Occipital lobe (tissue), 3 donors: ENCODE data around the gene POLDIP3. TPM values are rescaled to one million over a fixed set of nuclear protein-coding genes. Genes with fewer than 3 reads are reported as not detected.
"Not testable (repeated sequence)": the region's sequence is repeated elsewhere in the genome, so short reads cannot be mapped to it uniquely, and the experiment has no call there.

Source experiments
- DNase-seq: peaks from one replicate; lab custom pipeline; 2025; lab: John Stamatoyannopoulos, UW
- small RNA-seq: library from RNA; depleted of rRNA; stranded (forward); fragments of <200 nt; gene quantifications from one replicate; pipeline ENCODE3, GENCODE V24; 2014
- total RNA-seq: library from RNA; depleted of rRNA; stranded (reverse); fragments of >200 nt; gene quantifications from one replicate; pipeline ENCODE4 v1.2.3, GENCODE V29; 2014

Gene POLDIP3
- total RNA-seq, 1 donor from 2014 or later = 27.1 TPM

DNA sequence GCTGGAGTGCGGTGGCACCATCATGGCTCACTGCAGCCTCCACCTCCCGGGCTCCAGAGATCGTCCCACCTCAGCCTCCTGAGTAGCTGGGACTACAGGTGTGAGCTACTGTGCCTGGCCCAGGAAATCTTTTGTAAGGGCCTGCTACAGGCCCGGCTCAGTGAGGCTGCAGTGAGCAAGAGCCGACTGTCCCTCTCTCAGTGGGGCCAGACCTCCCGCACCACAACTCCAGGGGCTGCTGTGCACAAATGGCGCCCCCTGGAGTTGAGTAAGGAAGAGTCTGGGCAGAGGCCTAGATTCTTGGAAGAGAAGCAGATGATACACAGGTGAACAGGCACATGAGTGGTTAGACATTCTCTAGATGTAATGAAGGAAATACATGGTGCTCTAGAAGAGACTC is 53.9 kb downstream of the POLDIP3 start:
- DNase-seq = no peak

GRCh38 chr22:42560381-42560780 is 54.3 kb downstream of the POLDIP3 start:
- no peak for DNase-seq

DNA sequence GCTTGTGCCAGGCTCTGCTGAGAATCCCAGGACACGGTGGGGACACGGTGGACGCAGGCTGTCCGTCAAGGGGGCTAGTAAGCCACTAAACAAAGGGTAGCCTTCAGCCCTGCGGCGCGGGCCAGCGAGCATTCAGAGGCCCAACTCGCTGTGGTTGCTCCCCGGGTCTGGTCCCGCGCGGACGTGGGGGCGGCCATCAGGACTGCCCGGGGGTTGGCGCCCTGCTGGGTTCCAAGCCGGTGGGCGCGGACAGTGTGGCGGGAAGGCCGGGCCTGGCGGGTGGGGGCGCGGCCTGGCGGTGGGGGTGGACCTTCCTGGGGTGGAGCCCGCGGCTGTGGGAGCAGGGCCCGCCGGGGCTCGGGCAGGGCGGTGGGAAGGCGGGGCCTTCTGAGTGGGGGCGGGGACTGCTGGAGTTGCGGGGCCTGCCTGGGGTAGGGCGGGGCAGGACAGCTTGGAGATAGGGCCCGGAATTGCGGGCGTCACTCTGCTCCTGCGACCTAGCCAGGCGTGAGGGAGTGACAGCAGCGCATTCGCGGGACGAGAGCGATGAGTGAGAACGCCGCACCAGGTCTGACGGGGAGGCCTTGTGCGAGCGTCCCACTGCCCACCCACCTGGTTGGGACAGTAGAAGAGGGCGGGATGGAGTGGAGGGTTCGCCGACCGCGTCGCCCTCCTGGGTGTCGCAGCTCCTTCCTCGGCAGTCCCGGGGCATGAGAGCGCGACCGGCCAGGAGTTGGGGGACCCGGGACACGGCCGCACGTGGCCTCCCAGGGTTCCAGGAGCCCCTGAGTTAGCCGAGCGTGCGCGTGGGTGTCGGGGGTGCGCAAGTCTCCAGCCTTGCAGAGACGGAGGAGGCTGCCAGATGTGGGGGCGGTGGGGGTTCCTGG is 61.0 kb downstream of the POLDIP3 start, which contains the start of gene SERHL2:
Gene SERHL2 (plus strand): TSS at position 482 of the 887 bp plus-strand sequence. CDS start 65 bp downstream, at position 547.
- DNase-seq = peak; percentile 67

DNA sequence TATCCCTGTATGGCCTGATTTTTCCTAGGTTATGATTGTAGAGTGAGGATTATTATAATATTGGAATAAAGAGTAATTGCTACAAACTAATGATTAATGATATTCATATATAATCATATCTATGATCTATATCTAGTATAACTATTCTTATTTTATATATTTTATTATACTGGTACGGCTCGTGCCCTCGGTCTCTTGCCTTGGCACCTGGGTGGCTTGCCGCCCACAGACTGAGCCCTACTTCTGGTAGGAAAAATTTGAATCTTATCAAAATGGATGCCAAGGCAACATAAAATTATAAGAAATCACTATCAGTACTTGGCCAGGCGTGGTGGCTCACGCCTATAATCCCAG is 62.4 kb downstream of the POLDIP3 start:
- DNase-seq = not testable (repeated sequence)

DNA sequence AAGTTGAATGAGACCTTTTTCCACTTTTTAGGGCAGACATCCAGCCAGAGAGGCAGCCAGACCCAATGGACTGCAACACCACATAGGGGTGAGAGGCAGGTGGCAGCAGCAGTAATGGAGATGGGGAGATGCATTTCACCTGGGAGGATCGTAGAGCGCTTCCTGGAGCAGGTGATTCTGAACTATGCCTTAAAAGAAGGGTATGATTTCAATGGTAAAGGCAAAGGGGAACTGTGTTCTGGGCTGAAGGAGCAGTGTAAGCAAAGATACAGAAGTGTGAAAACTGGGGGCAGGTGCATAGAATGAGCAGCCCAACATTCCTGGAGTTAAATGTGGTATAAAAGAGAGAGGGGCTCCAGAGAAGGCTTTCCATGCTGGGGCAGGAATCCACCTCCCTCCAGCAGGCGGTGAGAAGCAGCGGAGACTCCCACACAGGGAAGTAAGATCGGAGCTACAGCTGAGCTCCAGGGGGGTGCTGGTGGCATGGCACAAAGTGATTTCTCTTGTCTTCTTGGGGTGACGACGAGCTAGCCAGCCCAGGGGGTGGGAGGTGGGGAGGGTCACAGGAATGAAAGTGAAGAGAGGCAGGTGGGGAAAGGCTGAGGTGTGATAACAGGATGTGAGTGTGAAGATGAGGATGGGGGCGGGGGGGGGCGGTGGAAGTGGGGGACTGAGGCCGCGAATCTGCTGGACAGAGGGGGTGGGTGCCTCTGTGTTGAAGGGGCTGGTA is 65.2 kb downstream of the POLDIP3 start:
- no peak for DNase-seq

DNA sequence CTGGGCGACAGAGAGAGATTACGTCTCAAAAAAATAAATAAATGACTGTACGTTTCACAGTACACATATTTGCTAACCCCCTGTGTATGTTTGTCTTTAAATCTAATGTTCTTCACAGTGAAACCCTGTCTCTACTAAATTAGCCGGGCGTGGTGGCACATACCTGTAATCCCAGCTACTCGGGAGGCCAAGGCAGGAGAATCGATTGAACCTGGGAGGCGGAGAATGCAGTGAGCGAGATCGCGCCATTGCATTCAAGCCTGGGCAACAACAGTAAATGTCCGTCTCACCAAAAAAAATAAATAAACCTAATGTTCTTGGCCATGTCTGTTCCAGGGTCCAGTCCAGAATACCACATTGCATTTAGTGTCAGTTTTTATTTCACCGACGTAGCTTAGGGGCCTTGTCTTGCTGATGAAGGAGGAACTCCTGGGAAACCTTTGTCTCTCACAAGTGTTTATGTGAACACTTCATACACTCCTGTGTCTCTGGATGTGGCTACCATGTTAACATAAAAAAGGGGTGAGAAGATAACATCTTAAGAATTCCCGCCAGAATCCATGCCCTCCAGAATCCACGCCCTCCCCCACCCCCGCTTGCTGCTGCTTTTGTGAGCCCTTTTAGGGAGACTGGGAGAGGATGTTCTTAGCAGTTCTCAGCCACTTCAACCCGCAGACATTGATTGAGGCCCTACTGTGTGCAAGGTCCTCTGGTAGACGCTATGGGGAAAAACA is 65.9 kb downstream of the POLDIP3 start:
- DNase-seq = no peak

DNA sequence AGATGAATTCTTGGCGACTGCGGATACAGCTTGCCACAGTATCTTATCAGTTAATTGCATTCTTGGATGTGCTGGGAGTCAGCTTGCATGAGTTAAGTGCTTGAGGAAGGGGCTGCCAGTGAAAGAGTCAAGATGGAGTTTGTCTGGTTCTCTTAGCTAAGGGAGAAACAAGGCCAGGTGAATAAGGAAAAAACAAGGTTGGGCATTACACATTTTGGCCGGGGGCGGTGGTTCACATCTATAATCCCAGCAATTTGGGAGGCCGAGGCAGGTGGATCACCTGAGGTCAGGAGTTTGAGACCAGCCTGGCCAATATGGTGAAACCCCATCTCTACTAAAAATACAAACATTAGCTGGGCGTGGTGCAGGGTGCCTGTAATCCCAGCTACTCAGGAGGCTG is 66.6 kb downstream of the POLDIP3 start:
- DNase-seq = not testable (repeated sequence)

- no peak for DNase-seq
Observed at GRCh38 chr22:42547562-42547961, 67.1 kb downstream of the POLDIP3 start.

GRCh38 chr22:42544686-42545085 is 70.0 kb downstream of the POLDIP3 start:
- DNase-seq = no peak

DNA sequence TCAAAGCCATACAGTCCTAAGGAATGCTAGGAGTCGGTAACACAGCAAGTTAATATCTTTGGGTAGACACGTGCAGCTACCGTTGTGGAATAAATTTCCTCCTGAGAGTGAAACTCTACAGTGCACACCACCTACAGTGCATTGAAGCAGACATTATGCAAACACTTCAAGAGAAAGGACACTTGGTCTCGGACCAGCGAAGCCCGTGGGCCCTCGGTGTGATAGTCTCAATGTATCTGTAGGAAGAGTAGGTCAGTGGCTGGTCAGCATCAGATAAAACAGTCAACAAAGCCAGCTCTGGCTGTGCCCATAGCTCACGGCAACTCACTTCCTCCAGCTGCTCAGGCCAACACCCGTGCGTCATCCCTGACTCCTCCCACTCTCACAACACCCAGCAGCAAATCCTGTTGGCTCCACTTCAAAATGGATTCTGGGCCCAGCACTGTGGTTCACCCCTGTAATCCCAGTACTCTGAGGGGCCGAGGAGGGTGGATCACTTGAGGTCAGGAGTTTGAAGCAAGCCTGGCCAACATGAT is 75.4 kb downstream of the POLDIP3 start:
- not testable (repeated sequence) for DNase-seq

- DNase-seq = not testable (repeated sequence)
Observed at GRCh38 chr22:42537199-42537831, 77.4 kb downstream of the POLDIP3 start.

DNA sequence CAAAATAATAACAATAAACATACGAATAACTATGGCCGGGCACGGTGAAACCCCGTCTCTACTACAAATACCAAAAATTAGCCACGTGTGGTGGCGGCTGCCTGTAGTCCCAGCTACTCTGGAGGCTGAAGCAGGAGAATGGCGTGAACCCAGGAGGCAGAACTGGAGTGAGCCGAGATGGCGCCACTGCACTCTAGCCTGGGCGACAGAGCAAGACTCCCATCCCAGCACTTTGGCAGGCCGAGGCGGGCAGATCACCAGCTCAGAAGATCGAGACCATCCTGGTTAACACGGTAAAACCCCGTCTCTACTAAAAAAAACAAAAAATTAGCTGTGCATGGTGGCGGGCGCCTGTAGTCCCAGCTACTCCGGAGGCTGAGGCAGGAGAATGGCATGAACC is 78.0 kb downstream of the POLDIP3 start:
- DNase-seq = not testable (repeated sequence)

DNA sequence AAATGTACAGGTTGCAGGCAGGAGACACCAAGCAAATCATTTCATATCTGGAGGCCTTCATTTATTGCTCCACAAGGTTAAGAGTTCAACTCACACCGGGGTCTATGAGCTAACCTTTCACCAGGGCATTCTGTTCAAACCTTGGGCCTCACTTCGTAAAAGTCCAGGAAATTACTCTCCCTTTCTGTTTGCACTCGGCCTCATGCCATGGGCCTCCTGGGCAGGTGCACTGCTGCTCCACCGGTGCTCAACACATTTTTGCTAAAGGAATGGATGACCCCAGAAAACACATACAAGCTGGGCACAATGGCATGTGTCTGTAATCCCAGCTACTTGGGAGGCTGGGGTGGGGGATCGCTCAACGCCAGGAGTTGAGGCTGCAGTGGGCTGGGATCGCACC is 78.5 kb downstream of the POLDIP3 start:
- DNase-seq = no peak

GRCh38 chr22:42535082-42535731 is 79.5 kb downstream of the POLDIP3 start:
- DNase-seq = not testable (repeated sequence)

Small RNAs within 50 kb of the gene (small RNA-seq; reads per million reads assigned to genes)
- gene RN7SKP80 = 0.46 reads per million, percentile 45 among the genes with 10 or more reads in this experiment
- gene RNU6-513P = not detected

Other genes starting within 250 kb of the POLDIP3 start
- 0.62 TPM for gene NFAM1, start 182.5 kb downstream of the POLDIP3 start, total RNA-seq
- gene RRP7A, start 95.1 kb downstream of the POLDIP3 start, total RNA-seq = 21.5 TPM
- 5.6 TPM for gene SERHL2, start 60.9 kb downstream of the POLDIP3 start, total RNA-seq
- 0.31 TPM for gene ATP5MGL, start 25.7 kb upstream of the POLDIP3 start, total RNA-seq
- 14.0 TPM for gene CYB5R3, start 34.5 kb upstream of the POLDIP3 start, total RNA-seq
- 0.31 TPM for gene A4GALT, start 106.0 kb upstream of the POLDIP3 start, total RNA-seq
- gene ARFGAP3, start 242.4 kb upstream of the POLDIP3 start, total RNA-seq = 72.1 TPM